Myocyte (in vitro differentiated cells): ENCODE results near the gene PYGO2. TPM values are rescaled to one million over a fixed set of nuclear protein-coding genes. Genes with fewer than 3 reads are reported as not detected.
"Not testable (repeated sequence)": the region's sequence is repeated elsewhere in the genome, so short reads cannot be mapped to it uniquely, and the experiment has no call there.

Source experiments
- DNase-seq: peaks from one replicate; pipeline ENCODE4 v3.0.0-alpha.2; 2012; ENCODE audit warnings: low read depth
- microRNA-seq: library from miRNA; unstranded; fragments of <30 nt; microRNA quantifications from one replicate; pipeline ENCODE4, GENCODE V29; 2016
- total RNA-seq: library from RNA; depleted of rRNA; stranded (reverse); fragments of >200 nt; gene quantifications from 2 replicates; pipeline ENCODE4 v1.2.3, GENCODE V29; 2014

Gene PYGO2
- total RNA-seq, 1 donor from 2014 or later: 25.8 TPM

- DNase-seq: no peak
These were observed 36.0 kb downstream of the PYGO2 start for GRCh38 chr1:154925335-154926170.

- DNase-seq: no peak
These were observed 37.9 kb downstream of the PYGO2 start for GRCh38 chr1:154923695-154924094.

- no peak for DNase-seq
These were observed 48.3 kb downstream of the PYGO2 start for GRCh38 chr1:154913273-154913672.

GRCh38 chr1:154912755-154913154, 48.8 kb downstream of the PYGO2 start:
- no peak for DNase-seq

GRCh38 chr1:154911691-154912550, 49.7 kb downstream of the PYGO2 start:
- DNase-seq: no peak

GRCh38 chr1:154910851-154911250, 50.7 kb downstream of the PYGO2 start:
- no peak for DNase-seq

GRCh38 chr1:154908937-154909336, 52.6 kb downstream of the PYGO2 start:
- no peak for DNase-seq

GRCh38 chr1:154908129-154908528, 53.5 kb downstream of the PYGO2 start:
- DNase-seq: not testable (repeated sequence)

Small RNA genes lying within 50 kb of the gene (microRNA-seq; reads per million reads assigned to microRNA genes)
- not detected for gene MIR4258

Other genes starting within 250 kb of the PYGO2 start
- 30.8 and 41.3 TPM in 2 replicates for gene KCNN3, start 91.5 kb downstream of the PYGO2 start, total RNA-seq
- gene PMVK, start 25.1 kb downstream of the PYGO2 start, total RNA-seq: 10.9 and 11.3 TPM in 2 replicates
- gene PBXIP1, start 5.7 kb downstream of the PYGO2 start, total RNA-seq: 535 and 641 TPM in 2 replicates
- gene SHC1, start 9.0 kb upstream of the PYGO2 start, total RNA-seq: 165 and 171 TPM in 2 replicates
- gene CKS1B, start 12.9 kb upstream of the PYGO2 start, total RNA-seq: 26.6 and 33.5 TPM in 2 replicates
- 27.2 and 28.1 TPM in 2 replicates for gene FLAD1, start 21.6 kb upstream of the PYGO2 start, total RNA-seq
- gene LENEP, start 31.8 kb upstream of the PYGO2 start, total RNA-seq: not detected in 2 replicates
- gene ZBTB7B, start 41.0 kb upstream of the PYGO2 start, total RNA-seq: 24.6 and 26.6 TPM in 2 replicates
- not detected in 2 replicates for gene DCST2, start 72.0 kb upstream of the PYGO2 start, total RNA-seq
- gene DCST1, start 72.0 kb upstream of the PYGO2 start, total RNA-seq: not detected in 2 replicates
- gene ADAM15, start 89.5 kb upstream of the PYGO2 start, total RNA-seq: 27.3 and 33.3 TPM in 2 replicates
- 4.9 and 8.3 TPM in 2 replicates for gene EFNA4, start 102.0 kb upstream of the PYGO2 start, total RNA-seq
- gene EFNA3, start 117.1 kb upstream of the PYGO2 start, total RNA-seq: 0.56 and 0.88 TPM in 2 replicates
- gene EFNA1, start 166.1 kb upstream of the PYGO2 start, total RNA-seq: 0.59 and 1.4 TPM in 2 replicates
- 12.2 and 13.4 TPM in 2 replicates for gene SLC50A1, start 174.1 kb upstream of the PYGO2 start, total RNA-seq
- gene DPM3, start 178.7 kb upstream of the PYGO2 start, total RNA-seq: 83.9 and 90.0 TPM in 2 replicates
- 51.3 and 81.4 TPM in 2 replicates for gene KRTCAP2, start 211.5 kb upstream of the PYGO2 start, total RNA-seq
- gene TRIM46, start 212.1 kb upstream of the PYGO2 start, total RNA-seq: 0.62 and 0.94 TPM in 2 replicates
- gene THBS3, start 246.1 kb upstream of the PYGO2 start, total RNA-seq: 40.9 and 52.1 TPM in 2 replicates
- gene MTX1, start 246.9 kb upstream of the PYGO2 start, total RNA-seq: 15.1 and 18.8 TPM in 2 replicates